ENCODE measurements around the gene C10orf90. TPM values are rescaled to one million over a fixed set of nuclear protein-coding genes. Genes with fewer than 3 reads are reported as not detected.

C10orf90 gene
- total RNA-seq, 1 experiment from 2014 or later = 0.18 TPM

- no peaks in the 10 kb centered on the region for H3K79me2 ChIP-seq (ENCODE audit: low read length)
- intact Hi-C loops (cut with micrococcal nuclease) = no loop called here
- POLR2A ChIA-PET (ENCODE audit: unreplicated experiment) = no interaction called here
- DNase-seq (no peak), ATAC-seq (no peak)
- BruUV-seq (replicated peaks) = no TSS peak
- H3K9ac ChIP-seq (ENCODE audit: low read length) = no peak overlapping the region
- H3K4me1 ChIP-seq (ENCODE audit: insufficient read depth, low read length) = peaks cover 12% of the 10 kb centered on the region
- H3K9me3 ChIP-seq (ENCODE audit: low read length) = no peaks in the 10 kb centered on the region
- no peak overlapping the region for H3K4me3 ChIP-seq (ENCODE audit: low read length)
- no peak overlapping the region for H2AFZ ChIP-seq (ENCODE audit: low read length)
- no peaks in the 10 kb centered on the region for H3F3A ChIP-seq (ENCODE audit: low read length, unreplicated experiment)
- no peaks in the 10 kb centered on the region for H3K27me3 ChIP-seq (ENCODE audit: low read length)
- no peak overlapping the region for H3K27ac ChIP-seq (ENCODE audit: low read length)
- no peaks in the 10 kb centered on the region for H3K9me2 ChIP-seq (replicated peaks; ENCODE audit: low read length)
- CTCF ChIA-PET = no interaction called here
- H3K4me2 ChIP-seq (ENCODE audit: low read length) = no peak overlapping the region
- H4K20me1 ChIP-seq (ENCODE audit: low read length) = no peaks in the 10 kb centered on the region
- no peak for TF ChIP-seq EZH2phosphoT487 (IDR thresholded peaks at IDR 0.05; ENCODE audit: borderline replicate concordance, low read length)
- TF ChIP-seq CTCF (conservative IDR thresholded peaks at IDR 0.05; ENCODE audit: low read depth, low read length) = no peak
- no peak for TF ChIP-seq EZH2 (IDR thresholded peaks at IDR 0.05; ENCODE audit: low read length, unreplicated experiment)
- no peaks in the 10 kb centered on the region for H3K36me3 ChIP-seq (ENCODE audit: low read depth, low read length)
Measured at GRCh38 chr10:126454045-126454751, 216.3 kb downstream of the C10orf90 start.

- H3F3A ChIP-seq (ENCODE audit: low read length, unreplicated experiment) = no peaks in the 10 kb centered on the region
- H3K27me3 ChIP-seq (ENCODE audit: low read length) = no peaks in the 10 kb centered on the region
- no peaks in the 10 kb centered on the region for H3K36me3 ChIP-seq (ENCODE audit: low read depth, low read length)
- no TSS peak for BruUV-seq (replicated peaks)
- no peaks in the 10 kb centered on the region for H3K79me2 ChIP-seq (ENCODE audit: low read length)
- H3K27ac ChIP-seq (ENCODE audit: low read length) = no peak overlapping the region
- H3K9me3 ChIP-seq (ENCODE audit: low read length) = no peaks in the 10 kb centered on the region
- no peak overlapping the region for H3K9ac ChIP-seq (ENCODE audit: low read length)
- intact Hi-C loops (cut with micrococcal nuclease) = no loop called here
- no peak overlapping the region for H3K4me3 ChIP-seq (ENCODE audit: low read length)
- DNase-seq = no peak
- H3K4me1 ChIP-seq (ENCODE audit: insufficient read depth, low read length) = no peaks in the 10 kb centered on the region
- CTCF ChIA-PET = no interaction called here
- no peaks in the 10 kb centered on the region for H3K9me2 ChIP-seq (replicated peaks; ENCODE audit: low read length)
- no peak overlapping the region for H2AFZ ChIP-seq (ENCODE audit: low read length)
- H3K4me2 ChIP-seq (ENCODE audit: low read length) = no peak overlapping the region
- POLR2A ChIA-PET (ENCODE audit: unreplicated experiment) = no interaction called here
- no peak for ATAC-seq
- TF ChIP-seq EZH2 (IDR thresholded peaks at IDR 0.05; ENCODE audit: low read length, unreplicated experiment) (no peak), CTCF (conservative IDR thresholded peaks at IDR 0.05; ENCODE audit: low read depth, low read length) (no peak), EZH2phosphoT487 (IDR thresholded peaks at IDR 0.05; ENCODE audit: borderline replicate concordance, low read length) (no peak)
- no peaks in the 10 kb centered on the region for H4K20me1 ChIP-seq (ENCODE audit: low read length)
Measured at GRCh38 chr10:126452245-126452644, 218.2 kb downstream of the C10orf90 start.

GRCh38 chr10:126448091-126448490, 222.4 kb downstream of the C10orf90 start:
- H3K79me2 ChIP-seq (ENCODE audit: low read length) = no peaks in the 10 kb centered on the region
- CTCF ChIA-PET = no interaction called here
- H4K20me1 ChIP-seq (ENCODE audit: low read length) = no peaks in the 10 kb centered on the region
- ATAC-seq = no peak
- H2AFZ ChIP-seq (ENCODE audit: low read length) = no peak overlapping the region
- H3K4me3 ChIP-seq (ENCODE audit: low read length) = no peak overlapping the region
- no TSS peak for BruUV-seq (replicated peaks)
- no peak overlapping the region for H3K4me2 ChIP-seq (ENCODE audit: low read length)
- POLR2A ChIA-PET (ENCODE audit: unreplicated experiment) = no interaction called here
- no peaks in the 10 kb centered on the region for H3K27me3 ChIP-seq (ENCODE audit: low read length)
- intact Hi-C loops (cut with micrococcal nuclease) = no loop called here
- no peak for DNase-seq
- H3K9me3 ChIP-seq (ENCODE audit: low read length) = no peaks in the 10 kb centered on the region
- H3K27ac ChIP-seq (ENCODE audit: low read length) = no peak overlapping the region
- no peaks in the 10 kb centered on the region for H3F3A ChIP-seq (ENCODE audit: low read length, unreplicated experiment)
- H3K4me1 ChIP-seq (ENCODE audit: insufficient read depth, low read length) = no peaks in the 10 kb centered on the region
- H3K9me2 ChIP-seq (replicated peaks; ENCODE audit: low read length) = no peaks in the 10 kb centered on the region
- no peaks in the 10 kb centered on the region for H3K36me3 ChIP-seq (ENCODE audit: low read depth, low read length)
- H3K9ac ChIP-seq (ENCODE audit: low read length) = no peak overlapping the region
- TF ChIP-seq CTCF (conservative IDR thresholded peaks at IDR 0.05; ENCODE audit: low read depth, low read length) = no peak
- TF ChIP-seq EZH2 (IDR thresholded peaks at IDR 0.05; ENCODE audit: low read length, unreplicated experiment) = no peak
- no peak for TF ChIP-seq EZH2phosphoT487 (IDR thresholded peaks at IDR 0.05; ENCODE audit: borderline replicate concordance, low read length)
